Kidney (tissue), 14 donors: Measurements from ENCODE around the gene SEMA5B. TPM values are rescaled to one million over a fixed set of nuclear protein-coding genes. Genes with fewer than 3 reads are reported as not detected.
A peak's percentile ranks its signal among the peaks of the same experiment; 100 is the strongest.

Experiments
- DNase-seq, 5 donors: peaks; one replicate each; pipeline ENCODE4 v3.0.0-alpha.2; 2013 to 2020
- FAIRE-seq: peaks from 2 replicates; lab custom pipeline; 2012; peaks lifted over from hg19 to GRCh38; lab: Jason Lieb, UNC
- H3K27ac ChIP-seq, 2 donors: one replicate each; pipeline ENCODE4 v1.7.0; 2013; ENCODE audit warnings: low read depth in 2 of 2, low read length in 2 of 2, inconsistent platforms in 1 of 2
- H3K27me3 ChIP-seq: one replicate; pipeline ENCODE4 v1.7.1; 2013; ENCODE audit warnings: low read length, inconsistent platforms; ENCODE audit not compliant: control insufficient read depth, insufficient read depth
- H3K36me3 ChIP-seq, 3 donors: one replicate each; pipeline versions ENCODE4 v1.7.0 to v1.7.1; 2013; ENCODE audit warnings: low read length in 3 of 3, control low read depth in 1 of 3, inconsistent platforms in 1 of 3; ENCODE audit not compliant: insufficient read depth in 3 of 3, control insufficient read depth in 2 of 3
- H3K4me1 ChIP-seq, 3 donors: one replicate each; pipeline versions ENCODE4 v1.7.0 to v1.7.1; 2013; ENCODE audit warnings: low read length in 3 of 3, inconsistent platforms in 1 of 3, low read depth in 1 of 3; ENCODE audit not compliant: control insufficient read depth in 2 of 3, insufficient read depth in 2 of 3
- H3K4me3 ChIP-seq, 3 donors: one replicate each; pipeline versions ENCODE4 v1.7.0 to v1.8.1; 2013; ENCODE audit warnings: low read length in 3 of 3, control low read depth in 1 of 3, inconsistent platforms in 1 of 3
- H3K9ac ChIP-seq, 3 donors: one replicate each; pipeline versions ENCODE4 v1.7.0 to v1.7.1; 2013; ENCODE audit warnings: low read length in 3 of 3, control low read depth in 1 of 3, inconsistent platforms in 1 of 3
- H3K9me3 ChIP-seq, 3 donors: one replicate each; pipeline versions ENCODE4 v1.7.0 to v1.7.1; 2013; ENCODE audit warnings: low read length in 3 of 3, control low read depth in 1 of 3, inconsistent platforms in 1 of 3; ENCODE audit not compliant: control insufficient read depth in 2 of 3, insufficient read depth in 1 of 3
- CTCF ChIP-seq: IDR thresholded peaks from 3 replicates; pipeline ENCODE4 v1.5.1; 2012; ENCODE audit warnings: mild to moderate bottlenecking, moderate library complexity, borderline replicate concordance; ENCODE audit not compliant: insufficient read depth; ENCODE audit errors: extremely low read depth
- intact Hi-C: fragments of 100-400 bp; cut with DNase I; formaldehyde crosslinking; loops from one replicate; pipeline ENCODE4 v1.11.1; 2022
- polyA plus RNA-seq: library from polyadenylated mRNA; stranded (reverse); fragments of 350-450 nt; fragmentation: Illumina TruSeq; extraction: RNeasy Lipid Tissue Mini Kit (QIAGEN cat#74804); gene quantifications from one replicate; pipeline ENCODE4 v1.2.3, GENCODE V29; 2014; ENCODE audit warnings: low read depth, low replicate concordance; ENCODE audit not compliant: insufficient read depth
- total RNA-seq: library from RNA; stranded (reverse); fragmentation: NEBNext Ultra II Directional; extraction: Animal tissue kit (Norgen Biotek cat#: 25700); gene quantifications from one replicate; pipeline ENCODE4 v1.2.1, GENCODE V29; 2021
- donor health status: control.
- donor health status: control.
- donor health status: control.
- donor health status: control.
- donor health status: control.
- donor health status: DM: yes; HTN: yes; CAD: no.
- donor health status: Normal renal cell carcinoma (clear cell type).

SEMA5B gene
- total and polyA plus RNA-seq, 2 donors from 2014 or later: 6.6 to 8.4 TPM

GRCh38 chr3:122890720-122891220 is 136.8 kb downstream of the SEMA5B start:
- no peak overlapping the region for H3K9ac ChIP-seq
- peaks cover 0 to 2% (median 0%) of the 10 kb centered on the region in 3 donors for H3K4me1 ChIP-seq
- H3K27me3 ChIP-seq: no peaks in the 10 kb centered on the region
- no peak overlapping the region for H3K27ac ChIP-seq
- TF ChIP-seq CTCF: no peak
- H3K36me3 ChIP-seq: no peaks in the 10 kb centered on the region
- H3K4me3 ChIP-seq: no peak overlapping the region
- FAIRE-seq: no peak
- H3K9me3 ChIP-seq: no peaks in the 10 kb centered on the region
- no peak for DNase-seq
- intact Hi-C loops: no loop called here

GRCh38 chr3:122890077-122890719 is 137.4 kb downstream of the SEMA5B start:
- no peak for TF ChIP-seq CTCF
- FAIRE-seq (no peak), DNase-seq (peak in 4 of 5 donors; percentile 16 to 76 (median 44))
- H3K36me3 ChIP-seq: no peaks in the 10 kb centered on the region
- no peaks in the 10 kb centered on the region for H3K9me3 ChIP-seq
- H3K27ac ChIP-seq: no peak overlapping the region
- H3K9ac ChIP-seq: no peak overlapping the region
- H3K27me3 ChIP-seq: no peaks in the 10 kb centered on the region
- no peak overlapping the region for H3K4me3 ChIP-seq
- intact Hi-C loops: no loop called here
- H3K4me1 ChIP-seq: peaks cover 0 to 2% (median 0%) of the 10 kb centered on the region in 3 donors

GRCh38 chr3:122886946-122887345 is 140.6 kb downstream of the SEMA5B start:
- Histone ChIP-seq H3K27ac (no peak overlapping the region), H3K27me3 (no peaks in the 10 kb centered on the region), H3K9me3 (no peaks in the 10 kb centered on the region), H3K36me3 (no peaks in the 10 kb centered on the region), H3K4me1 (no peaks in the 10 kb centered on the region), H3K9ac (no peak overlapping the region), H3K4me3 (no peak overlapping the region)
- no peak for TF ChIP-seq CTCF
- DNase-seq: no peak
- intact Hi-C loops: no loop called here
- FAIRE-seq: no peak
